Measurements from ENCODE around the gene ZFYVE27.

Gene ZFYVE27

DNA sequence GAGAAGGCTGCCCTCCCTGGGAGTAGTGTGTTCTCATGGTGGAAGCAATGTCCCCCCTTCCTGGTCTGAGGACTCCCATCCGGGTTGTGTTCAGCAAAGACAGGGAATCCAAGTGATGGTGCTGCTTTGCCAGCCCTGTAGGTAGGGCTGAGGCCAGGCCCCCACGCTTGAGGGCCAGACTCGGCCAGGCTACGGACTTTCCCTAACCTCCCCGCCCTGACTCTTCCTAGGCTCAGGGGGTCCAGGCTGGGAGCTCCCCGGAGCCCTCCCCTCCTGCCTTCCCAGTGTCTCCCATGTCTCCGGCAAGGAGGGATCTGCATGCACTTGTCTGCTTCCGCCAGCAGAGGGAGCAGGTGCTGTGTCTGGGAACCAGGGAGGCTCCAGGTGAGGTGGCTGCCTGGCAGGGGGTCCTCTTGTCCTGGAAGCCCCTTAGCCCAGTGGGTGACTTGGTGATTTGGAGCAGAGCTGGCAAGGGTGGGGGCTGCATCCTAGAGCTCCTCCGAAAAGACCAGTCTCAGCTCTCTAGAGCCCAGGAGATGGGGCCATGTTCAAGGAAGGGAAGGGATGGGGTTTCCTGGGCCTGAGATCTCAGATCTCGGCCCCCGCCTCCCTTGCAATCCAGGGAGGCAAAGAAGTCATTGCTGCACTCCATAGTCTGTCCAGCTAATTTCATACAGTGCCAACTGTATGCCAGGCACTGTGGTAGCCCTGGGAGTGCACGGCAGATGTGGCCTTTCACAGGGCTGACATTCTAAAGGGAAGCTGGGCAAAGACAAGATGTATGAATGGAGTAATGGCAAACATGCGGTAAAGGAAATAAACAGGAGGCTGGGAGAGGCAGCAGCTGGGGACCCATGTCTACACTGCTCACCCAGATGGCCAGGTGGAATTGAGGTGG lies 55.1 kb downstream of the ZFYVE27 start:
- Histone ChIP-seq H3K4me1 (ENCODE audit: insufficient read depth, low read length) (peaks cover 8% of the 10 kb centered on the region; the same call in 1 of the 2 replicates), H3K9me3 (ENCODE audit: control insufficient read depth, insufficient read depth, low read length) (no peaks in the 10 kb centered on the region), H3K36me3 (ENCODE audit: insufficient read depth, low read length) (no peaks in the 10 kb centered on the region), H3K9ac (ENCODE audit: low read depth, low read length) (no peak overlapping the region)

DNA sequence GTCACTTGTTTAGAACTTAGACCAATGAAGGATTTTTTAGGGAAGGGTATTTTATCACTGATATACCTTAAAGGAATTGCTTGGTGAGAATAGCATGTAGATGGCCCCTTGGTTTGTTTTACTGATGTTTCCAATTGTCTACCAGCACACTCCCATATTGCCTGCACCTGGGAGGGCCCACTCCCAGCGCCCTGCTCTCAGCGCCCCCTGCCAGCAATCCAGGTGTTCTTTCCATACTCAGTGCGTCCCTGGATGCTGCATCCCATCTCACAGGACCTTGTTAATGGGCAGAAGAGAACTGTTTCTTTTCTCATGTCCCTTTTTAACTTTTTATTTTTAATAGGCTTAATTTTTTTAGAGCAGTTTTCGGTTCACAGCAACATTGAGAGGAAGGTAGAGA lies 59.0 kb downstream of the ZFYVE27 start:
- Histone ChIP-seq H3K9ac (ENCODE audit: low read depth, low read length) (no peak overlapping the region), H3K9me3 (ENCODE audit: control insufficient read depth, insufficient read depth, low read length) (peaks cover 5% of the 10 kb centered on the region; the same call in 1 of the 2 replicates), H3K36me3 (ENCODE audit: insufficient read depth, low read length) (no peaks in the 10 kb centered on the region), H3K4me1 (ENCODE audit: insufficient read depth, low read length) (peaks cover 3% of the 10 kb centered on the region; the same call in 1 of the 2 replicates)

DNA sequence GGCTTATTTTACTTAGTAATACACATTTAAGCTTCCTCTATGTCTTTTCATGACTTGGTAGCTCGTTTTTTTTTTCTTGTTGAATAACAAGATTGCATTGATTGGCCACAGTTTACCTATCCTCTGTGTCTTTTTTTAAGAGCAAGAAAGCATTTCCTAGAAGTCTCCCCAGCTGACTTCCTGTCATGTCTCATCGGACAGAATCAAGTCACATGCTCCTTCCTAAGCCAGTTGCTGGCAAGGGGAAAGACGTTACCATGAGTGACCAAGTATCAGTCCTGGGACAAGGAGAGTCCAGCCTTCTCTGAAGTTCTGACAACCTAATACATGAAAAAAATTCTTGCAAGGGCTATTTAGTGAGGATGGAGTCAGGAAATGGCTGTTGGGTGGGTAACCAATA lies 59.7 kb downstream of the ZFYVE27 start:
- H3K36me3 ChIP-seq (ENCODE audit: insufficient read depth, low read length) = no peaks in the 10 kb centered on the region
- peaks cover 5% of the 10 kb centered on the region; the same call in 1 of the 2 replicates for H3K9me3 ChIP-seq (ENCODE audit: control insufficient read depth, insufficient read depth, low read length)

DNA sequence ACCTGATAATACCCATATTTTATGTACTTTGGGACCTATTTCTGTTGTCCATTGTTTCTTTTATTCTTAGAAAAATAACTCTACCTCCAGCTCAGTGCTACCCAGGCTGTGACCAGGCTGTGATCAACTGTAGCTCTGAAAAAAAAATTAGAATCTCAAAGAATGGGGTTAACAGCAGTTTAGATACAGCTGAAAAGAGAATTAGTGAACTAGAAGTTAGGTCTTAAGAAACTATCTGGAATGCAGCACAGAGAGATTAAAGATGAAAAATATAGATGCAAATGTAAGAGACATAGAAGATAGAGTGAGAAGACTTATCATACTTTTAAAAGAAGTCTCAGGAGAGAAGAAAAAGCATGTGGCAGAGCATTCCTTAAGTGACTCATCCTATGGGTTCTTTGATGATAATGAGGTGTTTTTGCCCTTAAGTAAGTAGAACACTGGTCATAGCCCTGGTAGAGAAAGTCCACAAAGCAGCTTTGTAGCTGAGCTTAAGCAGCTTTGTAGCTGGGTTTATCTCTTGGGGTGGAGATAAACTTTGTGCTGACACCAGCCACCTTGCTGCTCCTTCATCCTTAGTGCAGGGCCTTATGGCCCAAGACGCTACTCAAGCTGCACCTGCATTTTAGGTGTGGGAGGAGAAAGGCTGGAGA lies 62.2 kb downstream of the ZFYVE27 start:
- Histone ChIP-seq H3K9ac (ENCODE audit: low read depth, low read length) (no peak overlapping the region), H3K36me3 (ENCODE audit: insufficient read depth, low read length) (no peaks in the 10 kb centered on the region), H3K4me1 (ENCODE audit: insufficient read depth, low read length) (no peaks in the 10 kb centered on the region), H3K9me3 (ENCODE audit: control insufficient read depth, insufficient read depth, low read length) (peaks cover 5% of the 10 kb centered on the region; the same call in 1 of the 2 replicates)

More for the DNA sequence above, 59.7 kb downstream of the ZFYVE27 start:
- H3K9ac ChIP-seq (ENCODE audit: low read depth, low read length) = no peak overlapping the region
- peaks cover 3% of the 10 kb centered on the region; the same call in 1 of the 2 replicates for H3K4me1 ChIP-seq (ENCODE audit: insufficient read depth, low read length)

GRCh38 chr10:97800474-97800873 lies 63.5 kb downstream of the ZFYVE27 start:
- H3K9ac ChIP-seq (ENCODE audit: low read depth, low read length) = no peak overlapping the region
- no peaks in the 10 kb centered on the region for H3K36me3 ChIP-seq (ENCODE audit: insufficient read depth, low read length)
- peaks cover 5% of the 10 kb centered on the region; the same call in 1 of the 2 replicates for H3K9me3 ChIP-seq (ENCODE audit: control insufficient read depth, insufficient read depth, low read length)
- 0 out of 2 replicates have a peak, but pooled peaks cover 4% of the 10 kb centered on the region for H3K4me1 ChIP-seq (ENCODE audit: insufficient read depth, low read length)

DNA sequence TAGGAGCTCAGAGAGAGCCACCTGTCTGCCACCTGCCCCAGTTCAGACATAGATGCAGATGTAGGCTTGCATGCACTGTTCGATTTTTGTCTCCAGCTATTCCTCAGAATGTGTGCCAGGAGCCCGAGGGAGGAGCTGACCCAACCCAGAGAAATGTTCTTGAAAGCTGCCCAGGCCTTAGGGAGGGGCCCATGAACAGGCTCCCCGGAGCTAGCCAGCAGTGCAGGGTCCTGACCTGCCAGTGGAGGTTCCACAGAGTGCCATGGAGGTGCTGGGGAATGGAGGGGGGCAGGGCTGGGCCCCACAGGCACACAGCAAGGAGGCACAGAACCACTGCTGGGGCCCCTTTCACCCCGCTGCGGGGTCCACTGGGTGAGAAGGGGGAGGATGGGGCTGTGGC lies 64.5 kb downstream of the ZFYVE27 start:
- Histone ChIP-seq H3K9ac (ENCODE audit: low read depth, low read length) (no peak overlapping the region), H3K4me1 (ENCODE audit: insufficient read depth, low read length) (0 out of 2 replicates have a peak, but pooled peaks cover 4% of the 10 kb centered on the region), H3K36me3 (ENCODE audit: insufficient read depth, low read length) (no peaks in the 10 kb centered on the region), H3K9me3 (ENCODE audit: control insufficient read depth, insufficient read depth, low read length) (peaks cover 5% of the 10 kb centered on the region; the same call in 1 of the 2 replicates)

- no peak overlapping the region for H3K9ac ChIP-seq (ENCODE audit: low read depth, low read length)
- no peaks in the 10 kb centered on the region for H3K36me3 ChIP-seq (ENCODE audit: insufficient read depth, low read length)
- H3K4me1 ChIP-seq (ENCODE audit: insufficient read depth, low read length) = 0 out of 2 replicates have a peak, but pooled peaks cover 4% of the 10 kb centered on the region
- no peaks in the 10 kb centered on the region for H3K9me3 ChIP-seq (ENCODE audit: control insufficient read depth, insufficient read depth, low read length)
Measured at GRCh38 chr10:97805096-97805884, 68.4 kb downstream of the ZFYVE27 start.

DNA sequence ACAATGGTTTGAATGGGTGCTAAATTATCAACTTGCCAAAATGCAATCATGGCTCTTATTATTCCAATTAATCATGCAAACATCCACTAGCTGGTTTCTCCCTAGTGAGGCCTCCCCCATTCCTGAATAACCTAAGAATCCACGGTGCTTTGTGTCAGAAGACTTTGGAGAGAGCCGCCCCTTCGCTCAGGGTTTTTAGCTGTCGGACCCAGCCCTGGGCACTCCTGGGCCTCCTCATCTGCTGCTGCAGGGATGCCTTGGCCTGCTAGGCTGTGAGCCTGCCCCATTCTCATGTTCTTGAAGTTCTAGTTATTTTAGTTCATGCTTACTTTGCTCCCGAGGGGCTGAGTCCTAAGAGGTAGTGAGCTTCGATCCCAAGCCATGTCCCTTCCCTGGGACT lies 69.0 kb downstream of the ZFYVE27 start:
- Histone ChIP-seq H3K9ac (ENCODE audit: low read depth, low read length) (no peak overlapping the region), H3K9me3 (ENCODE audit: control insufficient read depth, insufficient read depth, low read length) (no peaks in the 10 kb centered on the region), H3K4me1 (ENCODE audit: insufficient read depth, low read length) (0 out of 2 replicates have a peak, but pooled peaks cover 4% of the 10 kb centered on the region), H3K36me3 (ENCODE audit: insufficient read depth, low read length) (no peaks in the 10 kb centered on the region)

DNA sequence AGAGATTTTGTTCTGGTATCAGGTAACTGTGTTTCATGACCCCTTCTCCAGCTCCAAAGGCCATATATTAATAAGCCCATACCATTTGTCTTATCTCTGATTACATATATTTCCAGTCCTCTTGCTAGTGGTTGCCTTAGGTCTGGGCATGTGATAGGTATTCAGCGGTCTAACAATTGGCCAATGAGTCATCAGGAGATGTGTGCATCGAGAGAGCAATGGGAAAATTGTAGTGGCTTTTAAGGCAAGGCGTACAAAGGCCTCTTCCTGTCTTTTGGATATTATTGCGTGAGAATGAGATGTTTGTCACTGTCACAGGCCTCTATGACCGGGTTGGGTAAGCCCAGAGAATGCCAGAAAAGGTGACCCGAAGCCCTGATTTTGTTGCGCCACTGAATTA lies 73.5 kb downstream of the ZFYVE27 start:
- Histone ChIP-seq H3K4me1 (ENCODE audit: insufficient read depth, low read length) (peaks cover 3% of the 10 kb centered on the region; the same call in 1 of the 2 replicates), H3K9me3 (ENCODE audit: control insufficient read depth, insufficient read depth, low read length) (no peaks in the 10 kb centered on the region), H3K36me3 (ENCODE audit: insufficient read depth, low read length) (no peaks in the 10 kb centered on the region), H3K9ac (ENCODE audit: low read depth, low read length) (no peak overlapping the region)
